ENCODE measurements around the gene IFITM1.

DNA sequence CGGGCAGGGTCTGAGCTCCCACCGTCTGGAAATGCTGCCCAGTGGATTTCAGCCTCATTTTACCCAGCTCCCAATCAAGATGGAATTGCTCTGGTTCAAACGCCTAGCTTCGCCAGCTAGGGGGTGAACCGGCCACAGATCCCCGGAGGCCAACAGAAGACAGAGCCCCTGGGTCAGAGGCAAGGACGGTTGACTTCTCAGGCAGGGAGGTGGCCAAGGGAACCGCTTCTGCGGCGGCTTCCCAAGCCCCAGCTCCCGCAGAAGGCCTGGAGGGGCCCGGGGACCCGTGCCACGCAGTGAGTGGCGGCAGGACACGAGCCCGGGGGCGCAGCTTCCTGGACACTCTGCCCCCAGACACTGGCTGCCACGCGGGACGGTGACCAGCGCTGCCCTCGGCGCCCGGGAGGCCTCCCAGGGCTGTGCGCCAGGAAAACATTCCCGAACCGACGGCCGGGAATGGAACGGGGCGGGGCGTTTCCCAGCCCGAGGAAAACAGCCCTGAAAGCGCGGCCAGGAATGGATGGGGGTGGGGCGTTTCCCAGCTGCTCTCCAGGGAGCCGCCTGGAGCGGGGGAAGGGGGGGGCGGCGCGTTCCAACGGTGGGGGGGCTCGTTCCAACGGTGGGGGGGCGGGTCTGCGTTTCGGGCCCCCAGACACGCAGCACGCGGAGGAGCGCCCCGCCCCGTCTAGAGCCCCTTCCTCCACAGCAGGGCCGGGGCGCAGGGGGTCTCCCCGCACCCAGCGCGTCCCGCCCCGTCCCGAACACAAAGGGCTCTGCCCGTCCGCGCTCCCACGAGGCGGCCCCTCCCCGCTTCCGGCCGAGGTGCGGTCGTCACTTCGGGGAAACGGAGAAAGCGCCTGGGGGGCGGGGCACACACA, 42.0 kb downstream of the IFITM1 start:
- TF ChIP-seq, protein P1, sequence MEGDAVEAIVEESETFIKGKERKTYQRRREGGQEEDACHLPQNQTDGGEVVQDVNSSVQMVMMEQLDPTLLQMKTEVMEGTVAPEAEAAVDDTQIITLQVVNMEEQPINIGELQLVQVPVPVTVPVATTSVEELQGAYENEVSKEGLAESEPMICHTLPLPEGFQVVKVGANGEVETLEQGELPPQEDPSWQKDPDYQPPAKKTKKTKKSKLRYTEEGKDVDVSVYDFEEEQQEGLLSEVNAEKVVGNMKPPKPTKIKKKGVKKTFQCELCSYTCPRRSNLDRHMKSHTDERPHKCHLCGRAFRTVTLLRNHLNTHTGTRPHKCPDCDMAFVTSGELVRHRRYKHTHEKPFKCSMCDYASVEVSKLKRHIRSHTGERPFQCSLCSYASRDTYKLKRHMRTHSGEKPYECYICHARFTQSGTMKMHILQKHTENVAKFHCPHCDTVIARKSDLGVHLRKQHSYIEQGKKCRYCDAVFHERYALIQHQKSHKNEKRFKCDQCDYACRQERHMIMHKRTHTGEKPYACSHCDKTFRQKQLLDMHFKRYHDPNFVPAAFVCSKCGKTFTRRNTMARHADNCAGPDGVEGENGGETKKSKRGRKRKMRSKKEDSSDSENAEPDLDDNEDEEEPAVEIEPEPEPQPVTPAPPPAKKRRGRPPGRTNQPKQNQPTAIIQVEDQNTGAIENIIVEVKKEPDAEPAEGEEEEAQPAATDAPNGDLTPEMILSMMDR (IDR thresholded peaks at IDR 0.05; ENCODE audit: control extremely low read depth in 1 of 3, insufficient read depth in 1 of 3, low read depth in 1 of 3, low read length in 3 of 3) = no peak
- TF ChIP-seq POLR2AphosphoS5 (IDR thresholded peaks at IDR 0.05; ENCODE audit: low read depth, low read length) = no peak
